HG02884 (cell line): ENCODE measurements around the gene BANF1.

ENCODE experiments used
- ATAC-seq: cut with Tn5 transposase; IDR thresholded peaks from one replicate; pipeline ENCODE4 v1.9.1; 2021; ENCODE audit warnings: mild to moderate bottlenecking, moderate library complexity; ENCODE audit not compliant: unreplicated experiment

Gene BANF1

GRCh38 chr11:66037327-66037726 lies 35.0 kb downstream of the BANF1 start:
- no peak for ATAC-seq

GRCh38 chr11:66039765-66040164 lies 37.5 kb downstream of the BANF1 start:
- ATAC-seq: no peak

GRCh38 chr11:66042227-66042995 lies 40.1 kb downstream of the BANF1 start:
- no peak for ATAC-seq

GRCh38 chr11:66042996-66043906 lies 40.9 kb downstream of the BANF1 start:
- no peak for ATAC-seq

- no peak for ATAC-seq
These were observed 42.5 kb downstream of the BANF1 start for GRCh38 chr11:66044757-66045156.

GRCh38 chr11:66045177-66045639 lies 42.9 kb downstream of the BANF1 start:
- ATAC-seq: no peak

- ATAC-seq: no peak
These were observed 44.6 kb downstream of the BANF1 start for GRCh38 chr11:66046901-66047300.

- no peak for ATAC-seq
These were observed 45.5 kb downstream of the BANF1 start for GRCh38 chr11:66047541-66048365.

GRCh38 chr11:66048547-66049323 lies 46.4 kb downstream of the BANF1 start, which contains the start of gene GAL3ST3:
Gene GAL3ST3, minus strand, starts transcription at chr11:66049161. Its CDS starts 3,746 bp downstream, at chr11:66045415.
- ATAC-seq: no peak

GRCh38 chr11:66050581-66051231 lies 48.4 kb downstream of the BANF1 start:
- no peak for ATAC-seq

- ATAC-seq: no peak
These were observed 49.1 kb downstream of the BANF1 start for GRCh38 chr11:66051371-66051765.

GRCh38 chr11:66051766-66052663 lies 49.7 kb downstream of the BANF1 start, which contains the start of gene SF3B2:
Gene SF3B2, plus strand, starts transcription at chr11:66052364. Its CDS starts 21 bp downstream, at chr11:66052385.
- peak; percentile 93 for ATAC-seq

- no peak for ATAC-seq
These were observed 50.3 kb downstream of the BANF1 start for GRCh38 chr11:66052664-66052982.
